ENCODE results near the gene SUMO4. TPM values are rescaled to one million over a fixed set of nuclear protein-coding genes. Genes with fewer than 3 reads are reported as not detected.

The SUMO4 gene
- total and polyA plus RNA-seq, 2 of the 8 experiments (the other 6 are each of a cell fraction or from before 2014, with no cell fraction given) = 0.09 to 1.3 TPM

DNA sequence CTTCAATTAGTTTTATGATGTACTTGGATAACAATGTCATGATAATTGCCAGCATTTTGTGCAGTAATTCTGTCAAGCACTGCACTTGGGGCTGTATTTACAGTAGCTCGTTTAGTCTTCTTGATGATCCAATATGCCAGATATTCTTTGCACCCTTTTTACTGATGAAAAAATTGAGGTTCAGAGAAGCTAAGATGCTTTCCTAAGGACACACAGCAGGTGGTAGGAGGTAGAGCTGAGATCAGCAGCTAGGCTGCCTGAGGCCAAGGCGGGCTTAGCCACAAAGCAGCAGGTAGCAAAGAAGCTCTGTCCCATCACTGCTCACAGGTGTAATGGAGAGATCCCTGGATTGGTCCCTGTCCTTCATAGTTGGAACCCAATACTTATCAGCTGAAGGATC lies 33.3 kb downstream of the SUMO4 start:
- no peak overlapping the region for H3K4me2 ChIP-seq (ENCODE audit: insufficient read depth in 1 of 2, low read depth in 2 of 2, low read length in 2 of 2)
- H3K23ac ChIP-seq (ENCODE audit: insufficient read length) = no peak overlapping the region
- H3K36me3 ChIP-seq (ENCODE audit: control insufficient read depth in 2 of 4, insufficient read depth in 4 of 4, low read length in 3 of 4) = no peaks in the 10 kb centered on the region
- POLR2A ChIA-PET (ENCODE audit: partially characterized antibody) = interaction anchor here (1.0 kb wide), 1 partner anchor 22 kb away, joined by 3 read pairs; no protein-coding TSS in a partner anchor
- H3K56ac ChIP-seq (replicated peaks; ENCODE audit: insufficient read length, low read depth, low read length) = no peak overlapping the region
- H3K27ac ChIP-seq (ENCODE audit: low read depth, low read length) = no peak overlapping the region
- H3K9ac ChIP-seq (replicated peaks in 1 of 4; ENCODE audit: extremely low read depth in 1 of 4, low read depth in 3 of 4, low read length in 3 of 4) = no peak overlapping the region
- no peak overlapping the region for H2BK5ac ChIP-seq (ENCODE audit: low read depth, low read length)
- H3K18ac ChIP-seq (ENCODE audit: extremely low read depth, low read length) = no peak overlapping the region
- no peak overlapping the region for H4K8ac ChIP-seq (ENCODE audit: extremely low read depth, insufficient read depth, low read length)
- H4K91ac ChIP-seq (replicated peaks; ENCODE audit: insufficient read length, low read length) = no peak overlapping the region
- no peak overlapping the region for H2AK5ac ChIP-seq (ENCODE audit: low read depth, low read length)
- TF ChIP-seq SIN3A (conservative IDR thresholded peaks at IDR 0.05 in 1 of 2, IDR thresholded peaks at IDR 0.05 in 1 of 2; ENCODE audit: low read depth in 1 of 2, low read length in 2 of 2) = no peak
- no peak for TF ChIP-seq SP2 (IDR thresholded peaks at IDR 0.05; ENCODE audit: low read length)
- TF ChIP-seq KDM1A (IDR thresholded peaks at IDR 0.05; ENCODE audit: borderline replicate concordance, low read length) = peak; percentile 76; the same call in 1 of the 2 replicates
- TF ChIP-seq BCL11A (IDR thresholded peaks at IDR 0.05; ENCODE audit: low read depth in 2 of 2, low read length in 2 of 2) = no peak
- H2BK120ac ChIP-seq (replicated peaks; ENCODE audit: low read depth, low read length) = no peak overlapping the region
- H3K9me3 ChIP-seq (ENCODE audit: insufficient read depth in 2 of 2, low read depth in 1 of 2, low read length in 1 of 2) = no peaks in the 10 kb centered on the region
- 59% methylated on average over 2 of the region's 2 CpGs; no CpG with 5 or more reads in 1 of the 2 experiments for WGBS, 2 experiments (ENCODE audit: extremely low coverage in 1 of 2, insufficient coverage in 1 of 2, insufficient read length in 1 of 2, insufficient replicate concordance in 2 of 2, low coverage in 1 of 2, low lambda C conversion rate in 2 of 2, missing lambda C conversion rate in 1 of 2)
- no peaks in the 10 kb centered on the region for H3K27me3 ChIP-seq (replicated peaks in 1 of 4; ENCODE audit: control insufficient read depth in 3 of 4, extremely low read depth in 1 of 4, insufficient read depth in 3 of 4, low read length in 3 of 4)
- H2BK20ac ChIP-seq (ENCODE audit: low read length) = no peak overlapping the region
- H3K4me1 ChIP-seq (replicated peaks in 1 of 4; ENCODE audit: control insufficient read depth in 3 of 4, insufficient read depth in 4 of 4, low read length in 3 of 4) = 0 out of 7 replicates have a peak, but pooled peaks cover 0 to 2% (median 0%) of the 10 kb centered on the region in 4 experiments
- CTCF ChIA-PET (ENCODE audit: partially characterized antibody) = interaction anchor here (0.6 to 1.9 kb wide), 13 partner anchors 8 to 576 kb away, joined by 3 to 16 read pairs (median 3); no protein-coding TSS in a partner anchor
- H4K20me1 ChIP-seq (replicated peaks in 1 of 2; ENCODE audit: control insufficient read depth in 1 of 2, insufficient read depth in 2 of 2, low read length in 2 of 2) = no peaks in the 10 kb centered on the region
- no peak overlapping the region for H2AFZ ChIP-seq (ENCODE audit: low read length)
- no peaks in the 10 kb centered on the region for H3K23me2 ChIP-seq (ENCODE audit: low read depth, low read length)
- FAIRE-seq (no peak), DNase-seq (ENCODE audit: low read depth in 1 of 2, low spot score in 2 of 2) (no peak)
- H3K79me2 ChIP-seq (ENCODE audit: control insufficient read depth in 1 of 2, insufficient read depth in 2 of 2, low read length in 2 of 2) = no peaks in the 10 kb centered on the region
- H2BK12ac ChIP-seq (ENCODE audit: low read depth, low read length) = no peak overlapping the region
- H3K79me1 ChIP-seq (ENCODE audit: low read depth, low read length) = no peaks in the 10 kb centered on the region
- no peak overlapping the region for H4K5ac ChIP-seq (ENCODE audit: insufficient read length, low read depth, low read length)
- no peak overlapping the region for H3K4me3 ChIP-seq (ENCODE audit: extremely low read depth in 1 of 4, insufficient read depth in 2 of 4, low read depth in 3 of 4, low read length in 4 of 4)
- no peak overlapping the region for H3K4ac ChIP-seq (replicated peaks; ENCODE audit: insufficient read length, low read depth, low read length)
- no peak overlapping the region for H3K14ac ChIP-seq (ENCODE audit: insufficient read length)
- no peak overlapping the region for H2BK15ac ChIP-seq (ENCODE audit: low read length)

Measured in H1 (cell line).